Measurements from ENCODE around the gene CHRNA3.

Gene CHRNA3

GRCh38 chr15:78604420-78604819 is 16.4 kb downstream of the CHRNA3 start:
- no peak for DNase-seq (ENCODE audit: insufficient read length, low spot score)
- TF ChIP-seq CTCF (IDR thresholded peaks at IDR 0.05; ENCODE audit: insufficient read depth, missing control alignments) = no peak
- no peak for FAIRE-seq

- no peak for TF ChIP-seq CTCF (IDR thresholded peaks at IDR 0.05; ENCODE audit: insufficient read depth, missing control alignments)
- FAIRE-seq = no peak
Measured at GRCh38 chr15:78603467-78603866, 17.3 kb downstream of the CHRNA3 start.

GRCh38 chr15:78599189-78599588 is 21.6 kb downstream of the CHRNA3 start:
- TF ChIP-seq CTCF (IDR thresholded peaks at IDR 0.05; ENCODE audit: insufficient read depth, missing control alignments) = no peak
- no peak for DNase-seq (ENCODE audit: insufficient read length, low spot score)
- FAIRE-seq = no peak

More at GRCh38 chr15:78603467-78603866, 17.3 kb downstream of the CHRNA3 start:
- DNase-seq (ENCODE audit: insufficient read length, low spot score) = no peak

GRCh38 chr15:78598348-78598747 is 22.4 kb downstream of the CHRNA3 start:
- FAIRE-seq (no peak), DNase-seq (ENCODE audit: insufficient read length, low spot score) (no peak)
- no peak for TF ChIP-seq CTCF (IDR thresholded peaks at IDR 0.05; ENCODE audit: insufficient read depth, missing control alignments)

- FAIRE-seq (no peak), DNase-seq (ENCODE audit: insufficient read length, low spot score) (no peak)
Measured at GRCh38 chr15:78597583-78597982, 23.2 kb downstream of the CHRNA3 start.

GRCh38 chr15:78574944-78575343 is 45.9 kb downstream of the CHRNA3 start:
- no peak for DNase-seq (ENCODE audit: insufficient read length, low spot score)
- no peak for FAIRE-seq
- TF ChIP-seq CTCF (IDR thresholded peaks at IDR 0.05; ENCODE audit: insufficient read depth, missing control alignments) = no peak

More at GRCh38 chr15:78597583-78597982, 23.2 kb downstream of the CHRNA3 start:
- TF ChIP-seq CTCF (IDR thresholded peaks at IDR 0.05; ENCODE audit: insufficient read depth, missing control alignments) = no peak

GRCh38 chr15:78573416-78573815 is 47.4 kb downstream of the CHRNA3 start:
- DNase-seq (ENCODE audit: insufficient read length, low spot score) (no peak), FAIRE-seq (no peak)
- TF ChIP-seq CTCF (IDR thresholded peaks at IDR 0.05; ENCODE audit: insufficient read depth, missing control alignments) = no peak
